HG02938 (cell line): ENCODE measurements around the gene MAML3.

Source experiments
- ATAC-seq: cut with Tn5 transposase; IDR thresholded peaks from one replicate; pipeline ENCODE4 v1.9.1; 2021; ENCODE audit warnings: mild to moderate bottlenecking, moderate library complexity; ENCODE audit not compliant: unreplicated experiment

The MAML3 gene

GRCh38 chr4:139674875-139675550 lies 479.0 kb downstream of the MAML3 start:
- no peak for ATAC-seq

- ATAC-seq, result no peak
Measured at GRCh38 chr4:139672732-139673131, 481.3 kb downstream of the MAML3 start.

- no peak for ATAC-seq
Measured at GRCh38 chr4:139672215-139672614, 481.8 kb downstream of the MAML3 start.

DNA sequence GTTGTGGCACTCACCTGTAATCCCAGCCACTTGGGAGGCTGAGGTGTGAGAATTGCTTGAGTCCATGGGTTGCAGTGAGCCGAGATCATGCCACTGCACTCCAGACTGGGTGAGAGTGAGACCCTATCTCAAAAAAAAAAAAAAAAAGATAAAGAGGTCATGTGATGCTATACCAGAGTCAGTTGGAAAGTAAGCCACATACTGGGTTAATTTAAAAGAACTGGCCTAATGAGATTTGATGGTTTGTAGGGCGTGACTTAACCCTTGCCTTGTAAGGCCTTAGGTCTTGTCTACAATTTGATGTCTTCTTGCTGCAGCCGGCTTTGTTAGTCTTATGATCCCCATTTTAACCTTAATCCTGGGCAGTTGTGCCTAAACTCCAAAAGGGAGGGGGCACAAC lies 483.2 kb downstream of the MAML3 start:
- no peak for ATAC-seq

DNA sequence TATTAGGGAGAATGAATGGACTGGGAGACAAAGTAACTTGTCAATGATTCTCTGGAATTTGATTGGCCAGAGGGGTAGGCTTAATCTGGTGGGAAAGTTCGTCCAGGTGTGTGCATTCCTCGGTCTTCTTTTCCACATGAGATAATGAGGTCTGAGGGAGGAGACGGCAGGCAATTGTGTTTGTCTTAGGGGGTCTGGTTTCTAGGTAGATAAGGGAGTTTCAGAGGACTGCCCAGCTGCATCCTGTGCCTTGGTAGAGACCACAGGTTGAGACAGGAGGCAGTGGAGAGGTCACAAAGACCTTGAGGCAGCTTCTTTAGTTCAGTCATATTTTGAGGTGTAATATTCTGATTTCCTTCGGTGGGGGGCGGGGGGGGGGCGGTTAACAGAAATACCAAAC lies 484.1 kb downstream of the MAML3 start:
- ATAC-seq, result no peak

- ATAC-seq, result no peak
Measured at GRCh38 chr4:139669335-139669734, 484.6 kb downstream of the MAML3 start.

GRCh38 chr4:139668658-139669201 lies 485.3 kb downstream of the MAML3 start:
- no peak for ATAC-seq

DNA sequence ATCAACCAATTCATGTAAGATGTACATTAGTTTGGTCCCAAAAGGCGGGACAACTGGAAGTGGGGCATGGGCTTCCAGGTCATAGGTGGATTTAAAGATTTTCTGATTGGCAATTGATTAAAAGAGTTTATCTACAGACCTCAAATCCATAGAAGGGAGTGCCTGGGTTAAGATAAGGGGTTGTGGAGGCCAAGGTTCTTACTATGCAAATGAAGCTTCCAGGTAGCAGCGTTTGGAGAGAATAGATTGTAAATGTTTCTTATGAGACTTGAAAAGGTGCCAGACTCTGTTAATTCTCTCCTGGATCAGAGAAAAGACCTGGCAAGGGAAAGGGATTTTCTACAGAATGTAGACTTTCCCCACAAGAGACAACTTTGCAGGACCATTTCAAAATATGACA lies 485.9 kb downstream of the MAML3 start:
- ATAC-seq, result no peak
